Myocyte (in vitro differentiated cells): ENCODE measurements around the gene SAMD4A. TPM values are rescaled to one million over a fixed set of nuclear protein-coding genes. Genes with fewer than 3 reads are reported as not detected.
A peak's percentile ranks its signal among the peaks of the same experiment; 100 is the strongest.

Source experiments
- DNase-seq: peaks from one replicate; pipeline ENCODE4 v3.0.0-alpha.2; 2012; ENCODE audit warnings: low read depth
- total RNA-seq: library from RNA; depleted of rRNA; stranded (reverse); fragments of >200 nt; gene quantifications from 2 replicates; pipeline ENCODE4 v1.2.3, GENCODE V29; 2014

Gene SAMD4A
- total RNA-seq, 1 donor from 2014 or later: 83.2 TPM

GRCh38 chr14:54564868-54565784, 1.8 kb upstream of the SAMD4A start:
- peak; percentile 79 for DNase-seq

- peak; percentile 94 for DNase-seq
Measured at GRCh38 chr14:54565785-54566409, 1.0 kb upstream of the SAMD4A start.

- peak; percentile 47 for DNase-seq
Measured at GRCh38 chr14:54567224-54567638, 303 bp downstream of the SAMD4A start.

GRCh38 chr14:54567639-54568561, 972 bp downstream of the SAMD4A start:
- DNase-seq: peak; percentile 52

- peak; percentile 52 for DNase-seq
Measured at GRCh38 chr14:54568821-54569595, 2.1 kb downstream of the SAMD4A start.

GRCh38 chr14:54570047-54570446, 3.1 kb downstream of the SAMD4A start:
- DNase-seq: no peak

- no peak for DNase-seq
Measured at GRCh38 chr14:54570631-54571415, 3.9 kb downstream of the SAMD4A start.

- DNase-seq: peak; percentile 34
Measured at GRCh38 chr14:54572316-54572715, 5.4 kb downstream of the SAMD4A start.

- no peak for DNase-seq
Measured at GRCh38 chr14:54574528-54574927, 7.6 kb downstream of the SAMD4A start.

- no peak for DNase-seq
Measured at GRCh38 chr14:54577494-54577893, 10.6 kb downstream of the SAMD4A start.

GRCh38 chr14:54577977-54578376, 11.0 kb downstream of the SAMD4A start:
- no peak for DNase-seq

- no peak for DNase-seq
Measured at GRCh38 chr14:54579621-54580020, 12.7 kb downstream of the SAMD4A start.

GRCh38 chr14:54580933-54581332, 14.0 kb downstream of the SAMD4A start:
- no peak for DNase-seq

- DNase-seq: no peak
Measured at GRCh38 chr14:54582334-54582733, 15.4 kb downstream of the SAMD4A start.

- no peak for DNase-seq
Measured at GRCh38 chr14:54584097-54584496, 17.2 kb downstream of the SAMD4A start.

GRCh38 chr14:54585214-54585613, 18.3 kb downstream of the SAMD4A start:
- no peak for DNase-seq

GRCh38 chr14:54589076-54589475, 22.1 kb downstream of the SAMD4A start:
- no peak for DNase-seq

GRCh38 chr14:54589843-54590242, 22.9 kb downstream of the SAMD4A start:
- DNase-seq: no peak

GRCh38 chr14:54590481-54590880, 23.6 kb downstream of the SAMD4A start:
- peak; percentile 37 for DNase-seq

GRCh38 chr14:54591461-54591860, 24.5 kb downstream of the SAMD4A start:
- no peak for DNase-seq
